OCI-LY1 (cell line): ENCODE results near the gene HMX1.

ENCODE experiments used
- H2AFZ ChIP-seq: fragments of 200-600 bp; sonication (generic), shearing (Covaris generic); 2 replicates; pipeline ENCODE4 v1.6.0; 2014; ENCODE audit warnings: antibody characterized with exemption, mild to moderate bottlenecking, low read length
- H3F3A ChIP-seq: fragments of 200-600 bp; sonication (generic), shearing (Covaris generic); 2 replicates; pipeline ENCODE4 v1.6.0; 2014; ENCODE audit warnings: mild to moderate bottlenecking, antibody characterized with exemption, low read length, moderate library complexity; ENCODE audit not compliant: insufficient read depth
- H3K27ac ChIP-seq: fragments of 200-600 bp; sonication (generic); 2 replicates; pipeline ENCODE4 v1.5.1; 2014; ENCODE audit warnings: low read length, mixed run types, mild to moderate bottlenecking, low read depth; ENCODE audit not compliant: poor library complexity, severe bottlenecking
- H3K27me3 ChIP-seq: fragments of 200-600 bp; sonication (generic); 2 replicates; pipeline ENCODE4 v1.6.0; 2014; ENCODE audit warnings: antibody characterized with exemption, mild to moderate bottlenecking, low read length, moderate library complexity; ENCODE audit not compliant: insufficient read depth
- H3K36me3 ChIP-seq: fragments of 200-600 bp; sonication (generic); 2 replicates; pipeline ENCODE4 v1.6.1; 2014; ENCODE audit warnings: mild to moderate bottlenecking, antibody characterized with exemption, low read length, moderate library complexity, mixed read lengths; ENCODE audit not compliant: insufficient read depth
- H3K4me1 ChIP-seq: fragments of 200-600 bp; sonication (generic); 2 replicates; pipeline ENCODE4 v1.5.1; 2014; ENCODE audit warnings: mild to moderate bottlenecking, low read length, moderate library complexity; ENCODE audit not compliant: insufficient read depth, severe bottlenecking
- H3K4me2 ChIP-seq: fragments of 200-600 bp; sonication (generic), shearing (Covaris generic); 2 replicates; pipeline ENCODE4 v1.6.1; 2014; ENCODE audit warnings: low read length
- H3K4me3 ChIP-seq: fragments of 200-600 bp; sonication (generic); 2 replicates; pipeline ENCODE4 v1.5.1; 2014; ENCODE audit warnings: low read length, low read depth, mild to moderate bottlenecking, mixed read lengths; ENCODE audit not compliant: poor library complexity, severe bottlenecking
- H3K79me2 ChIP-seq: fragments of 200-600 bp; shearing (Covaris generic); 2 replicates; pipeline ENCODE4 v1.6.1; 2016; ENCODE audit warnings: mixed run types, low read length, mixed read lengths; ENCODE audit not compliant: insufficient read depth
- H3K9ac ChIP-seq: fragments of 200-600 bp; sonication (generic), shearing (Covaris generic); 2 replicates; pipeline ENCODE4 v1.6.1; 2014; ENCODE audit warnings: mild to moderate bottlenecking, low read length, mixed read lengths
- H3K9me2 ChIP-seq: fragments of 200-600 bp; sonication (generic), shearing (Covaris generic); 2 replicates; pipeline ENCODE4 v1.6.1; 2014; ENCODE audit warnings: low read depth, mild to moderate bottlenecking, low read length, mixed read lengths
- H3K9me3 ChIP-seq: fragments of 200-600 bp; shearing (Covaris generic); 2 replicates; pipeline ENCODE4 v1.6.1; 2014; ENCODE audit warnings: low read length, mixed read lengths
- H4K20me1 ChIP-seq: fragments of 200-600 bp; sonication (generic), shearing (Covaris generic); 2 replicates; pipeline ENCODE4 v1.6.0; 2016; ENCODE audit warnings: mild to moderate bottlenecking, low read length; ENCODE audit not compliant: insufficient read depth
- EZH2 ChIP-seq: fragments of 200-600 bp; sonication (generic), shearing (Covaris generic); IDR thresholded peaks from 2 replicates; pipeline ENCODE4 v1.8.0; 2017; ENCODE audit warnings: borderline replicate concordance, mixed run types, mild to moderate bottlenecking, antibody characterized with exemption, low read length, moderate library complexity, mixed read lengths
- TF ChIP-seq, protein P1 (sequence below): fragments of 200-600 bp; sonication (generic), shearing (Covaris generic); IDR thresholded peaks from 2 replicates; pipeline ENCODE4 v1.5.1; 2017; ENCODE audit warnings: mild to moderate bottlenecking, antibody characterized with exemption, low read length, moderate library complexity, mixed read lengths

Gene HMX1

DNA sequence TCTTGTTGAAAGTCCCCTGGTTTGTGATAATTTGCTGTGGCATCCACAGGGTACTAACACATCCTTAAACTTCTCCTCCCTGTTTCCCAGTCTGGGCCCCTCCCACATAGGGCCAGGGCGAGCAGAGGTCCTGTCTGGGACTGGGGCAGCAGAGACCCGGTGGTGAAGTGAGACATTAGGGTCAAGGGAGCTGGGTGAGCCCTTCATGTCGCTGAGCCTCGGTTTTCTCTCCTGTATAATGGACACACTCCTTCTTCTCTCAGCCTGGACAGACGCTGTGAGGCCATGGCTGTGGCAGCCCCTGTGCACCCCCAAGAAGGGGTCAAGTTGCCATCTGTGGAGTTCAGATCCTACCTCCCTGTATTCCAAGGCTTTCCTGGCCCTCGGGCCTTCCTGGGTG is 33.0 kb upstream of the HMX1 start:
- no peak overlapping the region for H3K4me2 ChIP-seq
- no peaks in the 10 kb centered on the region for H4K20me1 ChIP-seq
- H3K36me3 ChIP-seq = no peaks in the 10 kb centered on the region
- no peaks in the 10 kb centered on the region for H3K4me1 ChIP-seq
- no peak overlapping the region for H3K9ac ChIP-seq
- H3K27me3 ChIP-seq = no peaks in the 10 kb centered on the region
- no peaks in the 10 kb centered on the region for H3F3A ChIP-seq
- no peaks in the 10 kb centered on the region for H3K79me2 ChIP-seq
- H3K9me3 ChIP-seq = no peaks in the 10 kb centered on the region
- no peak overlapping the region for H2AFZ ChIP-seq
- no peak overlapping the region for H3K4me3 ChIP-seq
- TF ChIP-seq, protein P1, sequence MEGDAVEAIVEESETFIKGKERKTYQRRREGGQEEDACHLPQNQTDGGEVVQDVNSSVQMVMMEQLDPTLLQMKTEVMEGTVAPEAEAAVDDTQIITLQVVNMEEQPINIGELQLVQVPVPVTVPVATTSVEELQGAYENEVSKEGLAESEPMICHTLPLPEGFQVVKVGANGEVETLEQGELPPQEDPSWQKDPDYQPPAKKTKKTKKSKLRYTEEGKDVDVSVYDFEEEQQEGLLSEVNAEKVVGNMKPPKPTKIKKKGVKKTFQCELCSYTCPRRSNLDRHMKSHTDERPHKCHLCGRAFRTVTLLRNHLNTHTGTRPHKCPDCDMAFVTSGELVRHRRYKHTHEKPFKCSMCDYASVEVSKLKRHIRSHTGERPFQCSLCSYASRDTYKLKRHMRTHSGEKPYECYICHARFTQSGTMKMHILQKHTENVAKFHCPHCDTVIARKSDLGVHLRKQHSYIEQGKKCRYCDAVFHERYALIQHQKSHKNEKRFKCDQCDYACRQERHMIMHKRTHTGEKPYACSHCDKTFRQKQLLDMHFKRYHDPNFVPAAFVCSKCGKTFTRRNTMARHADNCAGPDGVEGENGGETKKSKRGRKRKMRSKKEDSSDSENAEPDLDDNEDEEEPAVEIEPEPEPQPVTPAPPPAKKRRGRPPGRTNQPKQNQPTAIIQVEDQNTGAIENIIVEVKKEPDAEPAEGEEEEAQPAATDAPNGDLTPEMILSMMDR = no peak
- no peak for TF ChIP-seq EZH2
- no peak overlapping the region for H3K27ac ChIP-seq
- no peaks in the 10 kb centered on the region for H3K9me2 ChIP-seq

DNA sequence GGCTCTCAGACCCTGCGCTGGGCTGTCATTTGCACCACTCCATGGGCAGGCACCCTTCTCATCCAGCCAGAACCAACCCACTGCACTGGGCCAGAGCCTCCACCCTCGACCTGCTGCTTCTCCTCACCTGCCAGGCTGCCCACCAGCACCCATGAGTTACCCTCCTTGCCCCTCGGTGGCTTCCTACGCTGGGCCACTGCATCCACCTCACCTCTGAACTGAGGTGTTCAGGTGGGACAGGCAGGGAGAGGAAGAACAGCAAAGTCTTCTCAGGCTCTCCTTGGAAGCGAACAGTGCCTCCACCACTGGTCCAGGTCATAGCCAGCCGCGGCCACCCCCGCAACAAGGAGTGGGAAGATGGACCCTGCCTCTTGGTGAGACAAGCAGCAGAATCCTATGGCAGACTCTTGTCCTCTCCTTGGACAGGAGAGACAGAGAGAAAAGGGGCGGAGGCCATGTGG is 32.4 kb upstream of the HMX1 start:
- Histone ChIP-seq H2AFZ (no peak overlapping the region), H3F3A (no peaks in the 10 kb centered on the region), H3K9me3 (no peaks in the 10 kb centered on the region), H3K27me3 (no peaks in the 10 kb centered on the region), H3K4me1 (no peaks in the 10 kb centered on the region), H3K36me3 (no peaks in the 10 kb centered on the region), H3K27ac (no peak overlapping the region), H3K9me2 (no peaks in the 10 kb centered on the region), H4K20me1 (no peaks in the 10 kb centered on the region), H3K4me3 (no peak overlapping the region), H3K9ac (no peak overlapping the region), H3K79me2 (no peaks in the 10 kb centered on the region), H3K4me2 (no peak overlapping the region)
- TF ChIP-seq, protein P1 = no peak
- no peak for TF ChIP-seq EZH2

DNA sequence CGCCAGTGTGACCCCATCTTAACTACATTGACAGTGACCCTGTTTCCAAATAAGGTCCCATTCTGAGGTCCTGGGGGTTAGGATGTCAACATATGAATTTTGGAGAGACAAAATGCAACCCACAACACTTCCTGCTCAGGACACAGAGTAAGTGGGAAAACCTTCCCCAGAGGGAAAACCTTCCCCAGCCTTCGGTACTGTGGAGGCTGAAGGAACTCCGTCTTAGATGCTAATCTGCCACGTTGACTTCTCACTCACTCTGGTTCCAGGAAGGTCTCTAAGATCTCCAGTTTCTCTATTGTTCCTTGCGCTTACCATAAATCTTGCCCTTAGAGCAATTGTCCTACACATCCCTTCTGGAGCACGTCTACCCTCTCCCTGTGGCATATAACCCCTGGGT is 29.7 kb upstream of the HMX1 start:
- Histone ChIP-seq H3K9ac (no peak overlapping the region), H3K4me1 (no peaks in the 10 kb centered on the region), H3K36me3 (no peaks in the 10 kb centered on the region), H3K27me3 (no peaks in the 10 kb centered on the region), H3K79me2 (no peaks in the 10 kb centered on the region), H3K9me2 (no peaks in the 10 kb centered on the region), H3K4me2 (no peak overlapping the region), H3K9me3 (no peaks in the 10 kb centered on the region), H3F3A (no peaks in the 10 kb centered on the region), H3K27ac (no peak overlapping the region), H4K20me1 (no peaks in the 10 kb centered on the region), H3K4me3 (no peak overlapping the region), H2AFZ (no peak overlapping the region)
- TF ChIP-seq, protein P1 = no peak
- no peak for TF ChIP-seq EZH2
